Stimulated activated CD4-positive, alpha-beta T cell treated with anti-CD3 and anti-CD28 coated beads, Interleukin-12 subunit alpha, Interleukin-12 subunit beta, amount 100 ng/mL, for 24 hours (primary cell): ENCODE results near the gene IFT27.
A peak's percentile ranks its signal among the peaks of the same experiment; 100 is the strongest.

Source experiments
- DNase-seq, 2 experiments: peaks; one replicate each; pipeline ENCODE4 v3.0.0-alpha.2; 2020; ENCODE audit warnings: low read depth in 2 of 2

IFT27 gene, protein sequence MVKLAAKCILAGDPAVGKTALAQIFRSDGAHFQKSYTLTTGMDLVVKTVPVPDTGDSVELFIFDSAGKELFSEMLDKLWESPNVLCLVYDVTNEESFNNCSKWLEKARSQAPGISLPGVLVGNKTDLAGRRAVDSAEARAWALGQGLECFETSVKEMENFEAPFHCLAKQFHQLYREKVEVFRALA

DNA sequence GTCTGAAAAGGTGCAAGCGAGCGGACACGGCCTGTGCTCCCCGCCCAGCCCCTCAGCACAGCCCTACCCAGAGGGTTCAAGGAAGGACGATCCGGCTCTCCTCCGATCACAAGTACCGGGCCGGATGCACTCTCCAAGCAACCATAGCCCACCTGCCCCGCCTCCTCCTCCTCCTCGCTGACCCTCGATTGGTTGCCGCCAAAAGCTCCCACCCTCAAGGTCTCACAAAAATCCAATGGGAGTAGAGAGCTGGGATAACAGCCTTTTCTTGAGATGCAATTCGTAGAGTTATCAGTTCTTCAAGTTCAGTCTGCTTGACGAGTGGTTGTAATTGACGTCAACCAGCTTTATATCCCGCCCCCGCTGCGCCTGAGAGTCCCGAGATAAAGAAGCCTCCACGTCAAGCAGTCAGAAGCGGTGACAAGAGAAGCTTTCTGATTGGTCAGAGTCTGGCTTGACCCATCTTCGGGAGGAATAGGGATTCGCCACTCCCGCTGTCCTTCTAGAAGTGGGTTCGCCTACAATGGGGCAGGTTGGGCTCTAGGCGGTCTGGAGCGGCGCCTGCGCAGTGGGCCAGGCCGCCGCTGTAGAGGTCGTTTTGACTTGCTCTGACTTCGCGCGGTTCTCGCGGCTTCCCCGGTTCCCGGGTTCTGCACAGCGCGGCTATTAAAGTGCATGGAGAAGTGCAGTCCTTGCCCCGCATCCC, at the start of gene IFT27:
TSS of gene IFT27 (minus strand) at position 156 of the 706 bp plus-strand sequence. CDS start 412 bp downstream, outside the sequence.
- DNase-seq: peak; percentile 91 to 94

DNA sequence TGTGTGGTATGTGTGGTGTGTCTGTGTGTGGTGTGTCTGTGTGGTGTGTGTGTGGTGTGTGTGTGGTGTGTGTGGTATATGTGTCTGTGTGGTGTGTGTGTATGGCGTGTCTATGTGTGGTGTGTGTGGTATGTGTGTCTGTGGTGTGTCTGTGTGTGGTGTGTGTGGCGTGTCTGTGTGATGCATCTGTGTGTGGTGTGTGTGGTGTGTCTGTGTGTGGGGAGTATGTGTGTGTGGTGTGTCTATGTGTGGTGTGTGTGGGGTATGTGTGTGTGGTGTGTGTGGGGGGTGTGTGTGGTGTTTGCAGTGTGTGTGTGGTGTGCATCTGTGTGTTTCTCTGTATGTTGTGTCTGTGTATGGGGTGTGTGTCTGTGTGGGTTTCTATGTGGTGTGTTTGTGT, 48.7 kb upstream of the IFT27 start:
- no peak for DNase-seq

DNA sequence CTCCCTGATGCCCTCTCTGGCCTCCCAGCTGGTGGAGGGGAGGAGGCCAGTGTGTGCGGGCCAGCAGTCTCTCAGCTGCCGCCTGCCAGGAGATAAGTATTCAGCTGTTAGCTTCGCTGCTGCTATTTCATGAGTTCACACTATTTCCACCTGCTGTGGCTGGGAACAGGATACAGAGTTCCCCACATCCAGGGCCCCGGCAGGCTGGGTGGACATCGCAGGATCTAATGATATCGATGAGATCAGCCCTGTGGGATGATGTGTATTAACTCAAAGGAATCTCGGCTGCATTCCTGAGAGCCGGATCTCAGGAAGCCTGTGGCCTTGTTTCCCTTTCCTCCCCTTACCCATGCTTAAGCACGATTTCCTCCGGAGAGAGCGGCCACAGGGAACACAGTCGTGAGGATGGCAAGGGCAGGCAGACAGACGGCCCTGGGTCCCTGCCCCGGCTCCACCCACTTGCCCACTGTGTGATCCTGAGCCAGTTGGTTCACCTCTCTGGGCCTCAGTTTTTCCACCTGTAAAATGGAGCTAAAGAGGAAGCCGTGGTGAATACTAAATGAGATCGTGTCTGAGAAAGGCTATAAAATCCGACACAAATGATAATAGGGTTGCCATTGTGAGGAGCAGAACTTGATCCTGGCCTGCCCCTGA, 47.4 kb upstream of the IFT27 start:
- DNase-seq: no peak

DNA sequence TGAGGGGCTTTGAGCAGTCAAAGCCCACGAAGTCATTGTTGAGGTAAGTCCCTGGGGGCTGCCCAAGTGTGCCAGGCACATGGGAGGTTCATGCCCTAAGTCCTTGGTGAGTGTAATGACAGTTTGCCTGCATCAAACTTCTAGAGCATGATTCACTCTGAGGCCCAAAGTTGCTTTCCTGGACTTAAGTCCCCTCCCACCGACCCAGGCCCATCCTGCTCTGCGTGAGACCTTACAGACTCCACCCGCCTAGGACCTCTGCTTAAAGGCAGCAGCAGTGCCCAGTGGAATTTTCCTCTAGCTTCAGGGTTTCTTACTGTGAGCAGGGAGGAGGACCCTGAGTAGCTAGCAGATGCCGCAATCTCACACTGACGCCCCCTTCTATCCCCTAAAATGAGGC, 46.7 kb upstream of the IFT27 start:
- no peak for DNase-seq

DNA sequence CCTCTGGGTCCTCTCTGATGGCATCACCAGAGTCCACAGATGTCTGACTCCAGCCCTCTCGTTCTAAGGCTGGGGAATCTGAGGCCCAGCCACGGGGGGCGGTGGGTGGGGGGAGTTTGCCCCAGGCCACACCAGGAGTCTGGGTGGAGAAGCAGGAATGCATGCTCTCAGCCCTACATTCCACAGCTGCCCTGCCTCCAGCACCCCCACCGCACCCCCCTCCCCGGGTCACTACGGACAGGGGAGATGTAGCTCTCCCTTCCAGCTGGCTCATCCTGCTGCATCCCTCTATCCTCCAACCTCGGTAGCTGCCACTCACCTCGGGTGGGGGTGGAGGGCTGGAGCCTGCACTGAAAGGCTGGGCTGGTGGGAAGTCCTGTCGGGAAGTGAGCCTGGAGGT, 43.2 kb upstream of the IFT27 start:
- DNase-seq: no peak

DNA sequence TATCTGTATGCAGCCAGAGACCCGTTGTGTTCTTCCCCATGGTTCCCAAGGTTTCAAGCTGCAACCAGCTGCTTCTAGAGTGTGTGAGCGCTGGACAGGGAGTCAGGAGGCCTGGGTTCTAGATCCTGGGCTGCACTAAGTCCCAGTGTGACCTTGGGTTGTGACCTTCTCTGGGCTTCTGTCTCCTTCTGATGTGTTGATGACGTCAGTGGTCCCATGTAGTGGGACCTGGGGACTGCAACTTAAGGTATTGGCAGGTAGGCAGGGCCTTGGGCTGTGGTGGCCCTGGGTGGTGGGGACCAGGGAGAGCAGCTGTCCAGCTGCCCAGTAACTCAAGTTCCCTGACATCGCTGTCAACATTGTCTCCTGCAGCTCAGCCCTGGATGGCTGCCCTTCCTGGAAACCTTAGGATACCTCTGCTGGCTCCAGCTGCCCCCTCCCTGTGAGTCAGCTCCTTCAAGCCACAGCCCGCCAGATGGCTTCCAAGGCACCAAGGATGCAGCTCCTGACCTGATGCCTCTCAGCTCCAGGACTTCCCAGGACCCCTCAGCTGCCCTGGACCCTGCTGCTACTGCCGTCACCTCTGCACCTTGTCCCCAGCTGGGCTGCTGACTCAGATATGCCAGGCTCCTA, 42.2 kb upstream of the IFT27 start:
- DNase-seq: no peak

DNA sequence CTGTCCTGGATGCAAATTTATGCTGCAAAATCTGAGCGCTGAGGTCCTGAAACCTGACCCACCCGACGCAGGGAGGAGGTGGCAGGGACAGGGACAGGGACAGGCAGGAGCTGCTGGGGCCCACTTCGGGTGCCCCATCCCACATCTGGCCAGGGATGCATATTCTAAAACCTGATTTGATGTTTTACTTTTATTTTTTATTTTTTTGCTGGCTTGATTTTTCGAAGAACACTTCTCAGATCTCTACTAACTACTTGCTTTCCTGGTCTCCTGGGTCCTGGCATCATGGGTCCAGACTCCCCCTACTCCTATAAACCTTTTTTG, 41.6 kb upstream of the IFT27 start:
- no peak for DNase-seq

DNA sequence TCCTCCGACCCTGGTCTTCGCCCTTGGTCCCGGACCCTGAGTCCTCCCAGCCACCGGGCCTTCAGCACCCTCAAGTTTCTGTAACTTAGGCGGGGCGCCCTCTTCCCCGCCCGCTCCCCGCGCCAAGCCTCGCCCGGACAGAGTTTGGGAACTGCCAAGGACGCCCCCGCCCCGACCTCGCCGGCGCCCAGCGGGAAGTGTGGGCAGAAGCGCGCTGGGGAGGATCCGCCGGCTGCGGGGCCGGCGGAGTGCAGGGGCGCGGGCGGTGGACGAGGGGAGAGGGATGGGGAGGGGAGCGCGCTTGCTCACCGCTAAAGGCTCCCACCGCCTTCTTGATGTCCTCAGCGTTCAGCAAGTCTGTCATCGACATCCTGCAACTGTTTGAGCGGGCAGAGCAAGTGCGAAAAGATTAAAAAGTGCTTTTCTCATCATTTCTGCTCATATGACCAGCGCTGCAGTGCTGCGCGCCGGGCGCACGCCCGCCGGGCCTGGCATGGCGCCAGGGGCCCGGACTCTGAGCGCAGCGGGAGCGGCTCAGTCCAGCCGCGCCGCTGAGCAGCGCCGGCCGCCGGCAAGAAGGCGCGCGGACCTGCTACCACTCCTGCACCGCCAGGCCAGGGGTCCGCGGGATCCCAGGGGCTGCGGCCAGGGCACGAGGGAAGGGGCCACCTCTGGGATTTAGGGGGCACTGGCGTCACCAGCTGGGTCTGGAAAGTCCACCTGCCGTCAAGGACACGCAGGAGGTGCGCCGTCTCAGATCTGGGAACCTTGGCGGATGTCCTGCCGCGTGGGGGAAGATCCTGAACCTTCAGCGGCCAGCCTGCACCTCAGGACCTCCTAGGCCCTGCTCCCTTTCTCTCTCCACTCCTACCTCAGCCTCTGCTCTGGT, 41.0 kb upstream of the IFT27 start, which contains the start of gene PVALB:
TSS of gene PVALB (minus strand) at position 400 of the 889 bp plus-strand sequence. CDS start at position 370, 30 bp downstream.
- no peak for DNase-seq

DNA sequence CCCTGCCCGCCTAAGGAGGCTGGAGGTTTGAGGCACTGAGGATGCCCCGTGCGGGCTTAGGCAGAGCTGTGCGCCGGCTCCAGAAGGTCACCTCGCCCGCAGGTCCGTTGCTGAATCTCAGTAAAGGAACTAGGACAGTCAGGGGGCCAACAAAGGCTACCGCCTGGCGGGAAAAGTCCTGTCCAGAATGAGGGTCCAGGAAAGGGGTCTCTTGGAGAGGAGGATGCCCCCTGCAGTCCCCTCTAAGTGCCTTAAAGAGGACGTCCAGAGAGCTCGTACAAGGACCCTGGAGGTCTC, 40.4 kb upstream of the IFT27 start:
- no peak for DNase-seq

DNA sequence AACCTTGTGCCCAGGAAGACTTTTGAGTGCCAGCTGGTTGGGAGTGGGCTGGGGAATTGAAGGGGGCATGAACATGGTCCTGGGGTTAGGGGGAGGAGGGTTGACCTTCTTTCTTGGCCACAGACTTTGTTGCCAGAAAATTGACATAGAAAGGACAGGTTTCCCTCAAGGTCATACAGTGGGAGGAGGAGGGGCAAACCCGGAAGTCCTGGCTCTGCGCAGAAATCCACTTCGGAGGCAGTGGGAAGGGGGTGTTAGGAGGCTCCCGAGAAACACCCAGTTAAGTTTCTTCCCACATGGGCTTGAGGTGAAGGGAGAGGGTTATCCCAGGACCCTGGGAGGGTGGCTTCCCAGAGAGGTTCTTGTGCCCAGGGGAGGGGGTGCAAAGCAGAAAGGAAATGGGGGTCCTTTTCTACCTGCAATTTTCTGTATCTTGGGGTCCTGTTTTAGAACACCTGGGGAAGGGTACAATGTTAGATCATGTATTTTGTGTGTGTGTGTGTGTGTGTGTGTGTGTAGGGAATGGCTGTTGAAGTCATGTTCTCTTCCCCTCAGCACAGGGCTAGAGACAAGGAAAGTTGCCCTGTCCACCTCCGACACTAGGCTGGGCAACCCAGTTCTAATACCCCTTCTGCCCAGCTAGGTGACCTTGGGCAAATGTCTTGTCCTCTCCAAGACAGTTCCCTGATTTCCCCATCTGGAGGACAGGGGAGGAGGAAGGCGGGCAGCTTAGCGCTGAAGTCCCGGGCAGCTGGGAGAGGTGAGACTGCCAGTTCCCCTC, 39.8 kb upstream of the IFT27 start:
- DNase-seq: no peak

DNA sequence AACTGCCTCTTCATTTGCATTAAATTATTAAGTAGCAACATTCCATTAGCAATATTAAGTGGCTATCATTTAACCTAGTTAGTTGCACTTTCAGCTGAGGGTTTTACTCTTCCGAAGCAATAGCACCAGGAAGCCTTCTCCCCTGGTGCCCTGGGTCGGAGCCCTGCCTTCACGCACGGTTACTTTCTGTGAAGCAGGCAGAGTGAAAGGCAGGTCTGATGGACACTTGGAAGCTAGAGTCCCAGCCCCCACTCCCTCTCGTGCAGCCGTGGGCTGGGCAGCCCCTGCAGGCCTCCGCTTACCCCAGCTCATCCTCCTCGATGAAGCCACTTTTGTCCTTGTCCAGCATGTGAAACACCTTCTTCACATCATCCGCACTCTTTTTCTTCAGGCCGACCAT, 38.9 kb upstream of the IFT27 start:
- DNase-seq: no peak

DNA sequence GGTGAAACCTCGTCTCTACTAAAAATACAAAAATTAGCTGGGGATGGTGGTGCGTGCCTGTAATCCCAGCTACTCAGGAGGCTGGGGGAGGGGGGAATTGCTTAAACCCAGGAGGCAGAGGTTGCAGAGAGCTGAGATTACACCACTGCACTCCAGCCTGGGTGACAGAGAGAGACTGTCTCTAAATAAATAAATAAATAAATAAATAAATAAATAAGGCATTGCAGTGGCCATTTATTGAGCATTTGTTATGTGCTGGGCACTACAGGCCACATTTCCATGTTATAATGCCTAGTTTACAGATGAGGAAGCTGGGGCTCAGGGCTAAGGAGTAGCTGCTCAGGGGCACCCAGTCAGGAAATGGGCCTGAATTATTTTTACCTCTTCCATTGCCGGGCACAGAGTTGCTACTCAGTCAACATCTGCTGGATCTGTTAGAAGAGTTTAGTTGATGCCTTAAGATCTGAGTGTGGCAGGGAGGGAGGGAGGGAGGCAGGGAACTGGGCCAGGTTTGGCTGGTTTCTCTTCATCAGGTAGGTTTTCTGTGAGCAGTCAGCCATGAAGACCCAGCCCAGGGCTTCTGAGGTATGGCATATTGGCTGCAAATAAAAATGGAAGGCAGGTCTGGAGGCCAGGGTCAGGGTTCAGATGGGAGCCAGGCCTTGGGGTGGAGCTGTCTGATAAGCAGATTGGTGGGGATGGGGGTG, 35.3 kb upstream of the IFT27 start:
- DNase-seq: no peak

DNA sequence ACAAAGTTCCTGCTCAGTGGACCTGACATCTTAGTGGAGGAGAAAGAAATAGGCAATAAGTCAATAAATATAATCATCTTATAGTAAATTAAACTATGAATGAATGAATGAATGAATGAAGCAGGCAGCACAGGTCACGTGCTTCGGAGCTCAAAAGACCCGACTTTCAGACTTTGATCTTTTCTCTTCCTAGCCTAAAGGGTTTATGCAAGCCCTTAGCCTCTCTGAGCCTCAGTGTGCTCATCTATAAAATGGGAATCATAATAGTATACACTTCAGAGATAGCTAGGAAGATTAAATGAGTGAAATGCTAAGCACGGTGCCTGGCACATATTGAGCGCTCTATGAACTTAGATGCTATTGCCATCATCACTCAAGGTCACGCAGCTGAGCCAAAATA, 33.4 kb upstream of the IFT27 start:
- DNase-seq: no peak

DNA sequence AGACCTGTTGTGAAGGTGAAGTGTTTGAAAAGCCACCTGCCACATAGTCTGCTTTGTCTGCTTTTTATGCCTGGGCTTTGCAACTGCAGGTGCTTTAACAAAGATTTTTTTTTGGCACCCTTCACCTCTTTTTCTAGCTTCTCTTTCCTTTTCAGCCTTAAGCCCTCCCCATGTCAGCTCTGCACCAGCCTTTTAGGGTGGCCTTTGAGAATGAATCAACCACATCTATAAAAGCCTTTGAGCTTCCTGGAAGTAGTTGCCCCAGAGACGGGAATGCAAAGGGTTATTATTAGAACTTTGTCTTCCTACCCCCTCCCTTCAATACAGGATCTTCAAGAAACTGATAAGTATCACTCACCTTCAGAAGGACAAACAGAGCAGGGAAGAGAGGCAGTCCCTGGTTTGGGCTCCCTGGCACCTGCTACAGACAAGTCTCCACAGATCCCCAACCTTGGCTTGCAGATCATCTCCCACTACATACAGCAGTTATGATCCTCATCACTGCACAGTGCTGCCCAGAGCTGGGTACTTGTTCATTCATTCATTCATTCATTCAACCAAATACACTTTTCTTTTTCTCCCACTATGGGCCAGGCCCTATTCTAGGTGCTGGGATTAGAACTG, 32.9 kb upstream of the IFT27 start:
- no peak for DNase-seq

DNA sequence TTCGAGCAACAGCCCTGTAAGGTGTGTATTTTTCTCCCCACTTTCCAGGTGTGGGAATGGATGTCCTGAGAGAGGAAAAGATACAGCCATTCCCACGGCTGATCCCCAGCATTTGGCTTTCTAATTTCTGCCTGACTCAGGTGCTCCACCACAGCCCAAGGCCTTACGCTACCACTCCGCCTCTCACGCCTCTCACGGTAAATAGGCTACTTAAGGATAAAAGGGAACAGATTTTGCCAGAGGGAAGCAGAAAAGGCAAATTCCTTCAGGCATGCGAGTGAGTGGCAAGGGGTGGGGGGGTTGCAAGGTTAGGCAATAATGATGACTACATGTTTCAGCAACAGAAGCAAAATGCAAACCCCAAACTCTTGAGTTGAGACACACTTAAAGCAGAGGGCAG, 31.7 kb upstream of the IFT27 start:
- no peak for DNase-seq

DNA sequence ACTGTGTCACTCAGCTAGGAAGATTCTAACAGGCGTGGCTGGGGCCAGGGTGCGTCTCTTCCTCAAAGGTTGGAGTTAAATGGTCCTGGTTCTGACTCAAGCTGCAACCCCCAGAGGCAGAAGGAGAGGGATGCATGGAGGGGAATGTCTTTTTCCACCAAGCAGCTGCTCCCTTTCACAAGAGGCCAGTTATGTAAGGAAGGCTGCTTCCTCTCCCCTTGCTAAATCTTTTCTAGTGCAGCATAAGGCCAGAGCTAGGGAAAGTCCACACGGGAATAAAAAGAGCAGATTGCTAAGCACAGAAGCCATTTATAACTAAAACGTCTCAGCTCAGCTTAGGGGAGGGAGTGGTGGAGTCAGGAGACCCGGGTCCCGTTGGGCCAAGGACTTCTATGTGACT, 30.9 kb upstream of the IFT27 start:
- no peak for DNase-seq

DNA sequence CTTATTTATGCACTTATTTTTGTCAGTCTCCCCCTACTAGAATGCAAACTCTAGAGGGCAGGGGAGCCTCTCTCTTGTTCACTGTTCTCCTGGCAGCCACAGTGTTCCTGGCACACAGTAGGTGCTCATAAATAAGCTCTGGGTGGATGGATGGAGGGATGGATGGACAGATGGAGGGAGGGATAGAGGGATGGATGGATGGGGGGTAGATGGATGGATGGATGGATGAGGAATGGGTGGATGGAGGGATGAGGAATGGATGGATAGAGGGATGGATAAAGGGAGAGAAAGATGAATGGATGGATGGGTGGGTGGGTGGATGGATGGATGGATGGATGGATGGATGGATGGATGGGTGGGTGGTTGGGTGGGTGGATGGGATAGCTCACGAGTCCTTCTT, 27.4 kb upstream of the IFT27 start:
- no peak for DNase-seq

DNA sequence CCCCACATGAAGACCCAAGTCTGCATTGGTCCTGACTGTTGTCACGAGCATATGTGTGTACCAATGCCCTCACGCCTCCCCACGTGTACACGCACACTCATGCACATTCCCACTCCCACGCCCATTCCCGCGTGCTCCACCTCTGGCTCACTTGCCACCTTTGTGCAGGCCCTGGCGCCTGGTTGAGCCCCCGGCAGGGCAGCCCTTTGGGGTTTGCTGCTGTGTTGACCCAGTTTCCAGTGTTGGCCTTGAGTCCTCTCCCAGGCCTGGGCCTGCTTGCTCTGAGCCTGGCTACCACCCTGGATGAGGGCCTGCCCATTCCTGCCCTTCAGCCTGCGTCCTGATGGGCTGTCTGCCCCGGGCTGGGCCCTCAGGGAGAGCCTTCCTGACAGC, 22.8 kb upstream of the IFT27 start:
- DNase-seq: no peak

DNA sequence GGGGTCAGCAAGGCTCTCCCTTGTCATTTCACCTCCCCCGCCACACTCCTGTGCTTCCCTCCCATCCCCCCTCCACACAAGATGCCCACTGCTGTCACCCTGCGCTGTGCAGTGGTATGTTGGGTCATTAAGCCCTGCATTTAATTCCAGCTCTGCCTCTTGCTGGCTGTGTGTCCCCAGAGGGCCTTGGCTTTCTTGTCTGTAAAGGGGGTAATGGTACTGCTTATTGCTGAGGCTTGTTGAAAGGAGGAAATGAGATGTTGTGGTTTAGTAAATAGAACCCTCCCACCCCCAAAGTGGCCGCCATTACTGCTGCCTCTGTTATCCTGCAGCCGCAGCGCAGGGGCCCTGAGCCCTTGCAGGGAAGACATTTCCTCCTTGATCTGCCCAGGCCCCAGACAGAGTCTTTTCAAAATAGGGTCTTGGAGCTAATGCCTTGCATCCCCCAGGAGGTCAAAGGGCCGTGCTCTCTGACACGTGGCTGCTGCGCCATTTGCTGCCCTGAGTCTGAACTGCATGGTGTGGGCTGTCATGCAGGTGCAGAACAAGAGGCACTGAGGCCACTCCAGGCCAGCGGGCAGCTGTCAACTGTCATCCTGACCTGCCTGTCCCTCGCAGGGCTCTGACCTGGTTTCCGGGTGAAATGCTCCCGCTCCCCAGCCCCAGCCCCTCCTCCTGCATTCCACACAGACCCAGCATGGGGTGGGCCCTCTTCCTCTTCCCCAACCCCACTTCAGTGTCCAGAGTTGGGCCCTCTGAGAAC, 22.2 kb upstream of the IFT27 start:
- no peak for DNase-seq
